ENCODE results near the gene KRTAP10-6.

DNA sequence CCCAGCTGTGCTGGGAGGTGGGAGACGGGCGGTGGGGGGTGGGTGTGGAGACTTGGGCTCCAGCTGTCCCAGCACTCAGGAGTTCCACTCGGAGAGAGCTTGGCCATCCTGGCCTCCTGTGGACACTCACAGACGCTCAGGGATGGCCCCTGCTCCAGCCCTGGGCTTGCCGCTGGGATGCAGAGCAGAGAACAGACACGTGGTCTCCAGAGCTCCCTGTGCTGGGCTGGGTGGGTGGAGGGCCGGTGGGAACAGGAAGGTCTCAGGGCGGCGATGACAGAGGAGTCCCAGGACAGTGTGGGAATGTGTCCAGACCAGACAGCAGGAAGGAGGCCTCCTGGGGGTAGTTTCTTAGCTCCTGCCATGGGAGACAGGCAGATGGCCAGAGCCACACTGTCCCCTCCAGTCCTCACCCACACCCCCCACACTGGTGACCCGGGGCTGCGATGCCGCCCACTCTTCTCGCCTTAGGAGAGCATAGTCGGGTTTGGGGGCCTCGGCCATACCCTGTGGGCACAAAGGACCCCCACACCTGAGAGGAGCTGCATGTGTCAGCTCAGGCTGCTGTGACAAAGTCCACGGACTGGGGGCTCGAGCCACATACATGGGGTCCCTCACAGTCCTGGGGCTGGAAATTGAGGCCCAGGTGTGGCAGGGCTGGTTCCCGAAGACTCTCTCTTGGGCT lies 36.5 kb upstream of the KRTAP10-6 start:
- TF ChIP-seq, protein P1, sequence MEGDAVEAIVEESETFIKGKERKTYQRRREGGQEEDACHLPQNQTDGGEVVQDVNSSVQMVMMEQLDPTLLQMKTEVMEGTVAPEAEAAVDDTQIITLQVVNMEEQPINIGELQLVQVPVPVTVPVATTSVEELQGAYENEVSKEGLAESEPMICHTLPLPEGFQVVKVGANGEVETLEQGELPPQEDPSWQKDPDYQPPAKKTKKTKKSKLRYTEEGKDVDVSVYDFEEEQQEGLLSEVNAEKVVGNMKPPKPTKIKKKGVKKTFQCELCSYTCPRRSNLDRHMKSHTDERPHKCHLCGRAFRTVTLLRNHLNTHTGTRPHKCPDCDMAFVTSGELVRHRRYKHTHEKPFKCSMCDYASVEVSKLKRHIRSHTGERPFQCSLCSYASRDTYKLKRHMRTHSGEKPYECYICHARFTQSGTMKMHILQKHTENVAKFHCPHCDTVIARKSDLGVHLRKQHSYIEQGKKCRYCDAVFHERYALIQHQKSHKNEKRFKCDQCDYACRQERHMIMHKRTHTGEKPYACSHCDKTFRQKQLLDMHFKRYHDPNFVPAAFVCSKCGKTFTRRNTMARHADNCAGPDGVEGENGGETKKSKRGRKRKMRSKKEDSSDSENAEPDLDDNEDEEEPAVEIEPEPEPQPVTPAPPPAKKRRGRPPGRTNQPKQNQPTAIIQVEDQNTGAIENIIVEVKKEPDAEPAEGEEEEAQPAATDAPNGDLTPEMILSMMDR (IDR thresholded peaks at IDR 0.05), result no peak
- TF ChIP-seq EZH2 (IDR thresholded peaks at IDR 0.05; ENCODE audit: borderline replicate concordance, insufficient read depth, low read depth, low read length, poor library complexity, severe bottlenecking), result no peak

Measured in B cell (primary cell).